ENCODE results near the gene LDAH.

DNA sequence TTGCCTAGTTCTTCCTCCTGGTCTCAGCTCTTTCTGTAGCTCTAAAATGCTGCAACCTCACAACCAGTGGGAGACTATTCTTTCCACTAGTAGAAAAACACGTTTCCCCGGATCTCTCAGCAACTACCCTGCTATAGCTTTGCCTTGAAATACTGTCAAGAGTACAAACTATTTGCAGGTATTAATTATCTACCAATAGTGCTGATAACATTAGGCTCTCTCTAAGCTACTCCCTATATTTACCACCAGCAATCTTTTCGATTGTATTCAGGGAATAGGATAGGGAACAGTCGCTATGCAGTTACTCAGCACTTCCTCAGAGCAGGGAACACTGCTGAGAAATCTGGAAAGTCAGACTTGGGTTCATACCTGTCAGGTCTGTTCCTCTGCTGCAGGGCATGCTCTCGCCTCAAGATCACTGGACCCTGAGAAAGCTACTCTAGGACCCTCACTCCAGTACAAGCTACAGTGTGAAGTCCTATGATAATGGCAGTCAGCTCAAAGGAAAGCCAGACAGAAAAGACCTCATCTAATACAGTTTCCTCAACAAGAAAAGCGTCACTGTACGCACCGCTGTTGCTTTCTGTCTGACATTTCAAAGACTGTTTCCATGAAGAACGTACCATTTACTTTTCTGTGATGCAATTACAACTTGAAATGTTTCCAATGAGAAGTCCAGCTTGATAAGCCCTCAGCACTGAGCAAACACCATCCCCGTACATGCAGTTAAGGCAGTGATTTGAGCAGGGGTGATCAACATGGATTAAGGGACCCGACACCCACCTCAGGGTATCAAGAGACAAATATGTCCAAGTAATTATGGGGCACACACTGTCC lies 133.3 kb downstream of the LDAH start:
- TF ChIP-seq, protein P1, sequence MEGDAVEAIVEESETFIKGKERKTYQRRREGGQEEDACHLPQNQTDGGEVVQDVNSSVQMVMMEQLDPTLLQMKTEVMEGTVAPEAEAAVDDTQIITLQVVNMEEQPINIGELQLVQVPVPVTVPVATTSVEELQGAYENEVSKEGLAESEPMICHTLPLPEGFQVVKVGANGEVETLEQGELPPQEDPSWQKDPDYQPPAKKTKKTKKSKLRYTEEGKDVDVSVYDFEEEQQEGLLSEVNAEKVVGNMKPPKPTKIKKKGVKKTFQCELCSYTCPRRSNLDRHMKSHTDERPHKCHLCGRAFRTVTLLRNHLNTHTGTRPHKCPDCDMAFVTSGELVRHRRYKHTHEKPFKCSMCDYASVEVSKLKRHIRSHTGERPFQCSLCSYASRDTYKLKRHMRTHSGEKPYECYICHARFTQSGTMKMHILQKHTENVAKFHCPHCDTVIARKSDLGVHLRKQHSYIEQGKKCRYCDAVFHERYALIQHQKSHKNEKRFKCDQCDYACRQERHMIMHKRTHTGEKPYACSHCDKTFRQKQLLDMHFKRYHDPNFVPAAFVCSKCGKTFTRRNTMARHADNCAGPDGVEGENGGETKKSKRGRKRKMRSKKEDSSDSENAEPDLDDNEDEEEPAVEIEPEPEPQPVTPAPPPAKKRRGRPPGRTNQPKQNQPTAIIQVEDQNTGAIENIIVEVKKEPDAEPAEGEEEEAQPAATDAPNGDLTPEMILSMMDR (conservative IDR thresholded peaks at IDR 0.05): no peak
- no peak for TF ChIP-seq ZFX (IDR thresholded peaks at IDR 0.05)
